Tongue (tissue), 2 donors: ENCODE results near the gene ZNF19. TPM values are rescaled to one million over a fixed set of nuclear protein-coding genes. Genes with fewer than 3 reads are reported as not detected.
A peak's percentile ranks its signal among the peaks of the same experiment; 100 is the strongest.

Source experiments
- DNase-seq: peaks from one replicate; pipeline ENCODE4 v3.0.0-alpha.2; 2015
- total RNA-seq: library from RNA; depleted of rRNA; stranded (reverse); fragments of >200 nt; gene quantifications from one replicate; pipeline ENCODE4 v1.2.3, GENCODE V29; 2014

The ZNF19 gene
- total RNA-seq, 1 donor from 2014 or later: 2.6 TPM

DNA sequence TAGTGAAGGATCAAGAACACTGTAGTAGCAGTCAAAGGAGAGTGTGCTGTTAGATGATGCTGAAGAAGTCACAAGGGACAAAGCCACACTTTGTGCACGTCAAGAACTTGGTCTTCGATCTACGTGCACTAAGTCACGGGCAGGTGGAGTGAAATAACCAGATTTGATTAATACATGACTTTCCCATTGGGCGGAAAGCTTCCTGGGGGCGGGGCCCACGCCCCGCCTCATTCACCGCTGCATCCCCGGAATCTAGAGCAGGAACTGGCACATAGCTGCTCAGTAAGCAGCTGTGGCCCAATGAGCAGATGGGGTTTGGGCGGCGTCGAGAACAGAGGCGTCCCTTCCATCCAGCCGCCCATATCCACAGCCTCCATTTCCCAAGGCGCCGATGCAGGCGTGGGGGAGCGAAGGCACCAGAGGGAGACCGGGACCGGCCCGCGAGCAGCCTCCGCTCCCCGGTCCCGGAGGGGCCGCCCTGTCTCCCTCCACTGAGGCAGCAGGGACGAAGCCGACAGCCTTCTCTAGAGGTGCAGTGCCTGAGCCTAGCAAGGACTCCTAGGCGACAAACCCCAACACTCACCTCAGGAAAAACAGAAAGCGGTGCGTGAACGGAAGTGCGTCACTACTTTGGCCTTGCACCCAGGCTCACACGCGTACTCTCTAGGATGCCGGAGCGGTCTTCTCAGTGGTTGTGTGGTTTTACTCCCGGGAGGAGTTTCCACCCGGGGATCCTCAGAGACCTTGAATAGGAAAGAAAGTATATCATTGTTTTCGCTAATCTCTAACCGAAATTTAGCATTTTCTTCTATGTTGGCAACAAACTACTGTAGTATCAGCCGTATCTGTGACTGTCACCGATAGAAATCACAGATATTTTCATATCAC is 4.9 kb downstream of the ZNF19 start:
- DNase-seq: peak; percentile 96

DNA sequence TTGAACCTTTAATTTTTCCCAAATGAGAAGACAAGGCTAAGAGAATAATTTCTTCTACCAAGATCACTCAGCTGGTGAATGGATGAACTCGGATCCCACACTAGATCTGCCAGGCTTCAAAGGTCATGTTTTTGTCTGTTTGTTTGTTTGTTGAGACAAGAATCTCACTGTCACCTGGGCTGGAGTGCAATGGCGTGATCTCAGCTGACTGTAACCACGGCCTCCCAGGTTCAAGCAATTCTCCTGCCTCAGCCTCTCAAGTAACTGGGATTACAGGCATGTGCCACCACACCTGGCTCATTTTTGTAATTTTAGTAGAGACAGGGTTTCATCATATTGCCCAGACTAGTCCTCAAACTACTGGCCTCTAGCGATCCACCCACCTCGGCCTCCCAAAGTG is 6.6 kb downstream of the ZNF19 start:
- DNase-seq: no peak

DNA sequence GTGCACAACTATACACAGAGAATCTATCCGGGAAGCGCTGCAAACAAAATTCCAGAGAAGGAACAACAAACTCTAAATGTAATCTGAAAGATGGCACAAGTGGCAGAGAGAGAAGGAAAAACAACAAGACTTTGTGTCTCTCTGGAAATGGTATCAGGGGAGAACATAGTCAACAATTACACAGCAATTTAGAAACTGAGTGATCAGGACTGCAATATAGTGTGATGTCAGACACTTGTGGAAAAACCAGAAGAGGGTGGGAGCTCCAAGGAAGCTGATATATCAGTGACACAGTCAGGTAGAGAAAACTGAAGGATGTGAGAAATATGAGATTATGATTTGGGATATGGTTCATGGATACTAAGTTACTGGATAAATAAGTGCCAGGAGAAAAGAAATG is 8.2 kb downstream of the ZNF19 start:
- DNase-seq: no peak

DNA sequence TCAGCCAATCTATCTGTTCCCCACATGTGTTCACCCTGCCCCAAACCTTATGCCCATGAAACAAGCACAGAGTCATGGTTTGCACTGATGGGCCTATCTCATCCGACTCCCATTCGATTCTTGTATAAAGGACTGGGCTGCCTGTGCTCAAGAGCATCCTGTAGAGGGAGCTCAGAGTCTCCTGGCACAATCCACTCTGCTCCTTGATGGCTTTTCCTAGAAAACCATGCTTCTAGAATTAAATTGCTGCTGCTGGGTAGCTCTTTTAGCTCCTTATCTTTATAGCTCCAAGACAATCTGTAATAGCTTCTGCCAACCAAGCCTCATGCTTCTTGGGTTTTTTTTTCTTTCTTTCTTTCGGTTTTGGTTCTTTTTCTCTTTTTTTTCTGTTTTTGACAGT is 9.7 kb downstream of the ZNF19 start:
- no peak for DNase-seq

DNA sequence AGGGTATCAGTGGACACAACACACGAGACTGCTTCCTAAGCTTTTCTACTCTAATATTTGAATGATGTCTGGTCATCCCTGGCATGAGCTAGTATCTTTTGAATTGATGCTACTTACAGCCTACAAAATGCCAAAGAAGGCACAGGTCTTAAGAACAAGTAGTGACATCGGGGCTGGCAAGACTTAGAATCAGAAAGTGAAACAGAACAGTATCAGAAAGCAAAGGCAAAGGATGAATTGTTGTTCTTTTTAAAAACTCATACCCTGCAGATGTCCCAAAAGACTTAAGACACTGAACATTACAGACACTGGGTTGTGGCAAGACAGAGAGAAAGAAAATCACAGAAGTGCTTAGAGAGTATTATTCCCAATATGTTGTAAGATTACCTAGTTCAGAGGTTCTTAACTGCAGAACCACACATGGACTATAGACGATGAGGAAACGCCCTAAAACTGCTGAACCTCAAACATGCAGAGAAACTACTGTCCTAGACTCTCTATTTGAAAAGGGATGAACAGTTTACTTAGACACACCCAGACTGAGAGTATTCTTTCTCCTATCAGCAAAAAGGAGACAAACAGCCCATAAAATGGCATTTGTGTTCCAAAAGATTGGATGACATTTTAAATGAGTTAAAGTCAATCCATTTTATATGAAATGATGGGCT is 12.5 kb downstream of the ZNF19 start:
- no peak for DNase-seq

DNA sequence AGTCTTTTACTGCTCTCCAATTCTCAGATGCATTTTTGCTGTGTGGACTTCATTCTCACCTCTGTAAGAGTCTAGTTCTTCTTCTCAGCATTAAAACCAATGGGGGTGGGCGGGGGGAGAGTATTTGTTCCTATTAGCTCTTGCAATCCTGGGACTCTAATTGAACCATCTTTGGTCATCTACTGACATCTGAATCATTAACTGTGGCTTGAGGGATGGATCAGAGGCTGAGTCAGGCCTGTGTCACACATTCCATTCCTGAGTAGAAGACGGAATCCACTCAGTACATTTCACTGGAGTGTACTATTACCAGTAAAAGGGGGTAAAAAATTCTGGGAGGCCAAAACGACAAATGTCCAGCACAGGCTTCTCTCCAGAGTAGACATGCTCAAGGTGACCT is 14.3 kb downstream of the ZNF19 start:
- DNase-seq: no peak

DNA sequence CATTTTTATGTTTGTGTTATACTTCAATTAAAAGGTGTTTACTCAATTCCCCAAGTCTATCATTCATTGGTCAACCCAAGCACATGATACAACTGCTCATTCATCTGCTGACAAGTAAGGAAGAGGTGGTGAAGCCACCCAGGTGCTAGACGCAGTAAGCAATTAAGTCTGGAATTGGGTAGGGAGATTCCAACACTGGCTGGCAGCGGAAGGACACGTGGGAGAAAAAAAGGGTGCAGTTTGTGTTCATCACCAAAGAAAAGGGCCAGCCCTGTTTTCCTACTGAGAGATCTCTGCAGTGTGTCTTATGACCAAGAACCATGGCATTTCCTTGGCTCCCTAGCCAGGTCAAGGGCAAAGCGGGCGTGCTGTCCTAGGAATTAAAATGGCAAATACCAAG is 15.2 kb downstream of the ZNF19 start:
- no peak for DNase-seq

DNA sequence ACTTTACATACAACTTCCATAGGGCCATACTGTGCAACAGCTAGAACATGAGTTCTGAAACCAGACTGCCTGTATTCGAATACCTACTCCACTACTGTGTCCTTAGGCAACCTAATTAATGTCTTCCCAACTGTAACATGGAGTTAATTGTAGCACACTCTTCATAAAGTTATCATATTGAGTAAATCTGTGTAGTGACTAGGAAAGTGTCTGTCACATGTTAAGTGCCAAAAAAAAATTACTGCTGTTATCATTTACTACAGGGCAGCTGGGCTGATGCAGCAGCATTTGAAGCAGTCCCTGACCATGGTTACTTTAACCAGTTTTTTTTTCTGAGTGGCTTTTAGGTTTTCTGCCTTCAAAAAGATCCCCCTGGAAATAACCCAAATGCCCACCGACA is 16.2 kb downstream of the ZNF19 start:
- no peak for DNase-seq

DNA sequence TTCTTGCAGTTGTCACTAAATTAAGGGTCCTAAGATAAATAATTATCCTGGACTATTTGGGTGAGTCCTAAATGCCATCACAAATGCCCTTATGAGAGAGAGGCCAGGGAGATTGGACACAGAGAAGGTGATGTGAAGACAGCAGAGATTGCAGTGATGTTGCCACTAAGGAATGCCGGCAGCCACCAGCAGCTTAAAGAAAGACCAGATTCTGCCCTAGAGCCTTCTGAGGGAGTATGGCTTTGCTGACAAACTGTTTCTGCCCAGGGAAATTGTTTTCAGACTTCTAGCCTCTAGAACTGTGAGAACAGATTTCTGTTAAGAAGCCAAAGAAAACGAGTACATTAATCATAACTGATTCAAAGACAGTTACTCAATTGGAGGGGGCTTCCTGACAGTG is 17.1 kb downstream of the ZNF19 start:
- DNase-seq: no peak

DNA sequence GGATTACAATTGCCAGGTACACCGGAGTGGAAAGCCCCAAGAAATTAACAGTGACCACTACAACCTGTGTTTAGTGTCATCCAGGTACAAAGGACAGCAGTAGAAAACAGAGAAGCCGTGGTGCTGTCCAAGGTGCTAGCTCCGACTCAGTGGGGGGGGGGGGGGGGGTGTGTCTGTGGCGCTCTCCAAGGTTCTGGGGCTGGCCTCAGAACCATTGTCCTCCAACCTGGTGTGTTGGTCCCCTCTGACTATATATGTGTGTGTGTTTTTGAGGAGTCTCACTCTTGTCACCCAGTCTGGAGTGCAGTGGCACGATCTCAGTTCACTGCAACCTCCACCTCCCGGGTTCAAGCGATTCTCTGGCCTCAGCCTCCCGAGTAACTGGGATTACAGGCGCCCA is 21.3 kb downstream of the ZNF19 start:
- peak; percentile 69 for DNase-seq

DNA sequence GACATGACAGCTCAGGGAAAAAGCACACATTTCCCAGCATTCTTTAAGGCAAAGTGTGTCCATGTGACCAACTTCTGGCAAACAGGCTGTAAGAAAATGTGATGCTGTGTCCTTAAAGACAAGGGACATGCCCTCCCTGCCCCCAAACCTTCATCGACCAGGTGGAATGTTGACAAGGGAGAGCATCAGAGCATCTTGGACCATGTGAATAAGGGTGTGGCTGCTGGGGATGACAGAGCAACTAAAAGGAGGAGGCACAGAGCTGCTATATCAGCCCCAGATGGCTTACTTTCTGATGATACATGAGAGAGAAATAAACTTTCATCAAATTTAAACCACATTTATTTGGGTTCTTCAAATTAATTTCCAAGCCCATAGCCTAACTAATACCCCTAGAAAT is 24.9 kb downstream of the ZNF19 start:
- no peak for DNase-seq

DNA sequence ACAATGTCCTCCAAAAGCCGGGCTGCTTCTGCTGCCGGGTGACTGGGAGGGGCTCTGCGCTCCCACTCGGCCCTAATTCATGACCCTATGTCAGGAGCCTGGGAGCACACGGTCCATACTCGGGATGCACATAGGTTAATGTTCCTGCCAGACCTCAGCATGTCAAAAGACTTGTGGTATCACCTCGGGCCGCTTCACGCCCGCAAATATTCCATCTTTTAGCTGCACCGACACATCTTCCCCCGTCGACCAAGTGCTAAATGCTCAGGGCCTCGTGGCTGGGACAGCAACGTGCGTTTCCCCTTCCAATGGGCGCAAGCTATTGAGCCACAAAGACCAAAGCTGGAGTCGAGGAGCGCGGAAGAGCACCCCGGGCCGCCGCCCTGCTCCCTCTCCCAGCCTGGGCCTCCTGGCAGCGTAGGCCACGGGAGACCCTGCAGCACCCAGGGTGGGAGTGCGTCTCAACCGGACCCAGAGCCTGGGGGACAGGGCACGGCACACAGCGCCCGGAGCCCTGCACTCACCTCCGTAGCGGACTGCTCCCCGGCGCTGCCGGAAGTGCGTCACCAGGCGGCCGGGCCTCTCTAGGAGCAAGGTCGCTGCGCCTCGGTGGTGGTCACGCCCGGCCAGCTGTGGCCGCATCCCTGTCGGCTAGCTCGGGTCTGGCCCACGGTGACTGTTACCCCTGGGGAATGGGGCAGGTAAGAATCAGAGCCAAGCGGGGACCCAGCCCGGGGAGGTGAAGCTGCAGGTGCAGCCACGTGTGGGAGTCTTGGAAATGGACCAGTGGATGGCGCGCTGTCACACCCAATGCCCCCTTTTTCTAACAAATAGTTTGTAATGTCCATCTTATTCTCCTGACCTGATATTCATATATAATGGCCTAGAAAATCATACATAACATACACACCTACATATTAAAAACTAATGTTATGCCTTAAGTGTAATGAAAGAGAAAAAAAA is 27.2 kb downstream of the ZNF19 start, which contains the start of gene ZNF23:
Gene ZNF23, minus strand, starts transcription at position 562 of the 963 bp plus-strand sequence. CDS start 5,451 bp downstream, outside the sequence.
- DNase-seq: peak; percentile 88

DNA sequence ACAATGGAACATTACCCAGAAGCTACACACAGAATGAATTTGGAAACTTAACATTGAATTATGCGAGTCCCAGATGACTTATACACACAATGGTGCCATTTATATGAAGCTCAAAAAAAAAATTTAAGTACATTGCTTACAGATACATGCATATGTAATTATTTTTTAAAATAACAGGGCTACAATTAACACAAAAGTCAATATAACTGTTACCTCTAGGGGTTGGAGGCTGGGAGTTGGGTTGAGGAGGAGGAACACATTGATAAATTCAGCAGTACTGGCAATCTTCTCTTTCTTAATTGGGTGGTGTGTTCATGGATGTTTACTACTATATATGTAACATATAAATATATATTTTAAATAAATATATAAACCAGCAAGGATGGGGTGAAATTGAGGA is 28.2 kb downstream of the ZNF19 start:
- DNase-seq: no peak

DNA sequence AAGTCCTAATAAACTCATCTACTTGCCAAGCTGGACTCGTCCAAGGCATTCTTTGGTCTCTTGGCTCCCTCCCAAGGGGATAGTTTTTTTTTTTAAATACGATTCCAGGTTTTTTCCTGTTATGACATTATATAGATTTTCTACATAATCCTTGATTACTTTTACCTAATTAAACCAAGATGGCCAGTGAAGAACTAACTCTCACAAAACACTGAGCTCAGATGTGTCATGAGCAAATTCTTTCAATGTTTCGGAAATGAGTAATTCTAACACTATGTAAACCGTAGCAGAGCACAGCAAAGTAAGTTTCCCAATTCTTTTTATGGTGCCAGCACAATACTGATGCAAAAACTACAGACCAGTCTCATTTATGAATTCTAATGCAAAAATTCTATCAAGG is 28.9 kb downstream of the ZNF19 start:
- DNase-seq: peak; percentile 3

DNA sequence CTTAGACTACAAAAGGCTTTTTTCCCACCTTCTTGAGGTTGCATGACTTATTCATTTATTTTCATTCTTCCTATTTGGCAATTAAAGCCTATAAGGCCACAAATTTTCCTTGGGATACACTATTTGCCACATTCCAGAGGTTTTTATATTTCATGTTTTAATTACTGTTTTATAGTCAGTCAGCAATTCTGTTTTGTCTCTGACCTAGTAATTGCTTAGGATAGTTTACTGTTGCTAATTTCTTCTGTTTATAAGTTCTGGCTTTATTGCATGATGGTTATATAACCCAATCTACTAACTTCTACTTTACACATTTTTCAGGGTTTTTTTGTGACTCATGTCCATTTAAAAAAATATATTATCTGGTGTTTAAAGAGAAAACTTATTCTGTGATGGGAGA is 29.6 kb downstream of the ZNF19 start:
- DNase-seq: no peak

DNA sequence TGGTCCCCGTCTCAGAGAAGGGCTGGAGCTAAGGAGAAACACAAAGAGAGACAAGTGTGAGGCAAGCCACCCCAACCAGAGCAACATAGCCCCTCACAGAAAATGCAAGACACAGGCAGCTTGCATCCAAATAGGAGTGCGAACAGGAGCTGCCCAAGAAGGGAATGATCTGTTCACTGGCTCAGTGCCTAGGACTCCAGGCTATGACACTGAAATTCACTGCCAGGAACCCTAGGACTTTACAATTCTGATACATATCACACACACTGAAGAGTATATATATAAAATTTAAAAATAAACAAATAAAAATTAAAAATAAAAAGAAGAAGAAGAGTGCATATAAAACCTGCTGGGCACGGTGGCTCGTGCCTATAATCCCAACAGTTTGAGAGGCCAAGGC is 32.3 kb downstream of the ZNF19 start:
- DNase-seq: no peak

DNA sequence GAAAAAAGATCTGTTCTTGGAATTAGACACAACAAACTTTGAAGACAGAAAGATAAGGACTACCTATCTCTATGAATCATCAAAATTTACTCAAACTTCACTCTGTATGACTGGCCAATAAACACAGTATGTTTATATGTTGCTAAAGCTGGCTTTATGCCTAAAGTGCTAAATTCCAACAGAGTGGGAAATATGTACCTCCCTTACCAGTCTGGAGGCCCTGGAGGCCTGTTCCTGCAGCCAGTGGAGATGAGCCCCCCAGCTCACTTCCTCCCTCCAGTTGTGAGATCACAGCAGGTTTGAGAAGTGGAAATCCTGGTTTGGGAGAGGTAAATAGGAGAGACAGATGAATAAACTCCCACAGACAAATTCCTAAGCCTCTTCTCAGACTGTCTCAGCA is 36.1 kb downstream of the ZNF19 start:
- DNase-seq: no peak

DNA sequence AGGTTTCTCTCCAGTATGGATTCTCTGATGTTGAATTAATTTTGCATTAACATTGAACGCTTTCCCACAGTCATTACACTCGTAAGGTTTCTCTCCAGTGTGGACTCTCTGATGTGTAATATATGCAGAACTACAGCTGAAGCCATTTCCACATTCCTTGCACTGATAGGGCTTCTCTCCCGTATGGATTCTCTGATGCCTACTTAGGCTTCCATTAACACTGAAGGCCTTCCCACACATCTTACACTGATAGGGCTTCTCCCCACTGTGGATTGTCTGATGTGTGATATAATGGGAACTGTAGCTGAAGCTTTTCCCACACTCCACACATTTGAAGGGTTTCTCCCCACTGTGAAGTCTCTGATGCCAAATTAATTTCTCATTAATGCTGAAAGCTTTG is 40.1 kb downstream of the ZNF19 start:
- no peak for DNase-seq

DNA sequence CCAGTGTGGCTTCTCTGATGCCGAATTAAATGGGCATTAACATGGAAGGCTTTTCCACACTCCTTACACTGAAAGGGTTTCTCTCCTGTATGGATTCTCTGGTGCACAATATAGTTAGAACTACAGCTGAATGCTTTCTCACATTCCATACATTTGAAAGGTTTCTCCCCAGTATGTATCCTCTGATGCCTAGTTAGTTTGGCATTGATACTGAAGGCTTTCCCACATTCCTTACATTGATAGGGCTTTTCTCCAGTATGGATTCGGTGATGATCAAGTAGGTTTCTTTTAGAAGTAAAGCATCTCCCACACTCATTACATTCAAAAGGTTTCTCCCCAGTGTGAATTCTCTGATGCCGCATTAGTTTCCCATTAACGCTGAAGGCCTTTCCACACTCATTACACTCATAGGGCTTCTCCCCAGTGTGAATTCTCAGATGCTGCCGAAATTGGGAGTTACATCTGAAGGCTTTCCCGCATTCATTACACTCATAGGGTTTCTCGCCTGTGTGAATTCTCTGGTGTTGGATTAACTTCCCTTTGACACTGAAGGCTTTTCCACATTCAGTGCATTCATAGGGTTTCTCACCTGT is 40.8 kb downstream of the ZNF19 start:
- DNase-seq: no peak

DNA sequence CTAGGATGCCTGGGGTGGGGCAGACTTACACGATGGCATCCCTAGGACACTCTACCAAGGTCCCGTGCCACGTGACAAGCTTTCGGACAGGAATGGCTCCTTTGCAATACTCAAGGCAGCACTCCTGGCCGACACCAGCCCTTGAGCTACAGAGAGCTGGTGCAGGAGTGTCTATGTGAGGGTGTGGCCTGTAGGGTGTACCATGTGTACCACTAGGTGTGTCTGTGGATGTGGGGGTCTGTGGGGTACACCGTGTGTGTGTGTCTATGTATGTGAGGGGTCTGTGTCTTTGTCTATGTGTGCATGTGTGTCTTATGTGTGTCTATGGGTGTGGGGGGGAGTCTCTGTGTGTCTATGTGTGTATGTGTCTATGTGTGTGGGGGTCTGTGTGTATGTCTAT is 45.4 kb downstream of the ZNF19 start:
- no peak for DNase-seq

DNA sequence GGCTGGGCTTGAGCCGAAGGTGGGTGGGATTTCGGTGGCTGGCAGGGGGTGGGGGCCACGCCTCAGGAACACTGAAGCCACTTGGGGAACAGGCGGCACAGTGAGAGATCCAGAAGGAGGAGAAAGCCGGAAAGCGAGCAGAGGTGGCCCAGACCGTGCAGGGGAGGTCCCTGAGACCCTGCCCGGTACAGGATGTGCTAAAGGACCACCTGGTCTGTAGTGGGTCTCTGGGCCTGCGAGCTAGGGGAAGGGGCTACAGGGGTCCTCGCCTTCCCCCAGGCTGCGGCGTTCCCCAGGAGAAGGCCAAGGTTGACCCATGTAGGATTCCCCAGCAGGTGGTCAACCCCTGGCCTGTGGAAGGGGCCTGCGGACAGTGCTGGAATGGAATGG is 47.1 kb downstream of the ZNF19 start, which contains the start of gene TLE7:
Gene TLE7, minus strand, starts transcription at position 4 of the 390 bp plus-strand sequence. CDS start 8,730 bp downstream, outside the sequence.
- no peak for DNase-seq
